GM19023 (cell line): Measurements from ENCODE around the gene CPNE8.
"Not testable (repeated sequence)": the region's sequence is repeated elsewhere in the genome, so short reads cannot be mapped to it uniquely, and the experiment has no call there.

ENCODE experiments used
- ATAC-seq: cut with Tn5 transposase; IDR thresholded peaks from one replicate; pipeline ENCODE4 v1.9.1; 2021; ENCODE audit warnings: mild to moderate bottlenecking, moderate library complexity; ENCODE audit not compliant: unreplicated experiment

Gene CPNE8

DNA sequence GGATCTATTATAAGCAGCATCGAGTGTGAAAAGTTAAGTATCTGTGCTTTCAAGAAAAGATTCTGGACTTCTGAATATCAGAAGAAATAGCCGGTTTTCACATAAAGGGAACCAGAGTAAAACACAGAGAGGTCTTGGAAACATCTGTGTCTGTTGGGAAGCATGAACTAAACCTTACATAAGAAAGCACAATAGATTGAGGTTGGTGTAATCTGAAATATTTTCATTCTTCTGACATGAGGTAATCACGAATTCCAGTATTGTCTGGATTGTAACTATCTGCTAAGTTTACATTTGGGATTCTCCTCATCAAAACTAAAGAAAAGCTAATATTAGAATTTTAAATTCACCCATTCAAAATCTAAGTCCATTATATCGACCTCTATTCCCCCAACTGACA lies 161.3 kb downstream of the CPNE8 start:
- ATAC-seq = no peak

GRCh38 chr12:38742496-38742895 lies 162.9 kb downstream of the CPNE8 start:
- ATAC-seq = not testable (repeated sequence)

DNA sequence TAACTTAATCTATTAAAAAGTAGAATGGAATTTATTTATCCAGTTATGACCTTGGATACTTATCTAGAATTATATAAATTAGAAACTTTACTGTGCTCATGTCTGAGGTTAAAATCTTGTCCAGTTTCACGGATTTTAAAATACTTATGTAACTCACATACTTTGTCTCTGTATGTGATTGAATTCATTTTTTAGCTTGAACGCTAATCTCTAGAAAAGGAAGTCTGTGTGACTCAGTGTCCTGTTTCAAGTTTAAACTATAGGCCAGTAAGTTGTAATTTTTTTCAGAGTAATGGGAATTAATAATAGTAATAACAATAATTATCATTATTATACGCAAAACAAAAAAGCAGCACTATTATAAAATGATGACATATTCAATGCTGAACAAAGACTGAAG lies 168.6 kb downstream of the CPNE8 start:
- no peak for ATAC-seq

DNA sequence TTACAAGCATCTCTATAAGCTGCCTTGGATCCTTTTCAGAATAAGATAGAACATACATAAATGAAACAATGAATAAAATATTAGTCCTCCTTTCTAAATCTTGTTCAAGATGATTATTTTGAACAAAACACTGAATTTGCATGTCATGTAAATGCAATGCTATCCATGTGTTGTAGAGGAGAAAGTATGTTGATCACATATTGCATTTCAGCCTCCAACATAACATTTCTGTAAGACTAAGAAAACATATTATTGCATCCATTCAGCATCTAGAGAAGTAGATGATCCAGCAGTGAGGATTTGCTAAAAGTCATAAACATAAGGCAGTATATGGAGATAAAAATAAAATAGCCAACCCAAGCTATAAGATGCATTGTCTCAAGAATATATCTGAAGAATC lies 172.6 kb downstream of the CPNE8 start:
- ATAC-seq = no peak

DNA sequence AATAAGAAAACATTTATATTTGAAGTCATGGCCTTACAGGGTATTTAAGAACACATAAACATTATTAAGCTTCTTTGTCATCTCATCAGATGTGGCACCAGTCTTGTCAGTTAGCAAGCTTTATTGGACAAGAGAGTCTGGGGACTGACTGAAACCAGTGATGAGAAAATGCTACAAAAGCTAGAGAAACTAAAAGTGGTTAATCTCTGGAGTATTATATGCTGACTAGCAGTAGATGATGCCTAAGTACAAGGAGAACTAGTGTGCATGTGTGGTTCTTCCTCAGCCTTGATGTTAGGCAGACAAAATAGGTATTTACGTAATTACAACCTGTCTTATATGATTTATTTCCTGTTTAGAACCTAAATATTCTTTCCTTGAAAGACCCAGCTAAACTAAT lies 176.5 kb downstream of the CPNE8 start:
- no peak for ATAC-seq

GRCh38 chr12:38721611-38722252 lies 183.7 kb downstream of the CPNE8 start:
- no peak for ATAC-seq

DNA sequence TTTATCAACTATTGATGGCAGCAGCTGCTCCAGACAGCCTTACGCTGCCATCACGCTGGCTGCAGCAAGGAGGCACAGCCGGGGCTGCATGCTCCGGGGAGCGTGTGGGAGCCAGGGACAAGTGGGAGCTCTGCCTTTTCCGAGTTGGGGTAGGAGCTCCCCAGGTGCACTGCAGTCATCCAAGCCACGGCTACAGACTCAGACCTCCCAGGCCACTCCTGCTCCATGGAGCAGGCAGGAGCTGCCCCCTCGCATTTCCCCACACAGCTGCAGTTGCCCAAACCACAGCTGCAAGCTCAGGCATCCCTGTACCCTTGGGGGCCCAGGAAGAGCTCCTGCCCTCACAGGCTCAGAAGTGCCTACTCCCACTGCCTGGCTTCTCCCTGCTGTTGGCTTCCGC lies 184.7 kb downstream of the CPNE8 start:
- ATAC-seq = no peak

DNA sequence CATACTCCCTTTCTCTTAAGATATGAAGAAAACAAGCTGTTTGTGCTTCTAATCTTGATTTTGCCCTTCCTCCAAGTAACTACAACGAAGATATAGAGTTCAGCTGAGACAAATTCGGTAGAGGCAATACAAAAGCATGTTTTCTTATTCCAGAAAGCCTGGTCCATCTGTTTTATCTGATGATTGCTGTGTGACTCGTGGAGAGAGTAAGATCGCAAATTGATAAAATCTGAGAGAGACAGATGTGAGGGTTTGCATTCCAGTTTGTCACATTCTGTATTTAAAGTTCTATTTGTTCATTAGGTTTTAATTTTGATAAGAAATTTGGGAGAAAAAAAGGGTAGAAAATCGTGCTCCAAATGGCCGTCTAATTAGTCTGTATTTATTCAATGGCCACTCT lies 192.1 kb downstream of the CPNE8 start:
- ATAC-seq = no peak

GRCh38 chr12:38711054-38711453 lies 194.3 kb downstream of the CPNE8 start:
- peak; percentile 89 for ATAC-seq

- no peak for ATAC-seq
Observed at GRCh38 chr12:38708466-38708865, 196.9 kb downstream of the CPNE8 start.

DNA sequence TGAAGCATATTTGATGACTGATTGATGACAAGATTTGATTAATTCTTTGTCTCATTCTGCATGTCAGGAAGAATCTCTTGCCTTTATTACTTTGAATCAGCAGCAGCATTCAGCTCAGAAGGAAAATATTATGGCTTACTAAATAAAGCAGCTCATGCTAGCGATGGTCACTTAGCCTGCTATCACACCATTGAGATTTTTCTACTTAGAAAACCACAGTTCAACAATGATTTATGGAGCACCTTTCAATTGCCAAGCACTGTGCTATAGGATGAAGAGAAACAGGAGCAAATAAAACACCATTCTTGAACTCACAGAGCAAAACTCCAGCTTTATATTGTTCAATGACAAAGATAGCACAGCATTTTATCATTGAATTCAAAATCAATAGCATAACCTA lies 197.7 kb downstream of the CPNE8 start:
- ATAC-seq = no peak

DNA sequence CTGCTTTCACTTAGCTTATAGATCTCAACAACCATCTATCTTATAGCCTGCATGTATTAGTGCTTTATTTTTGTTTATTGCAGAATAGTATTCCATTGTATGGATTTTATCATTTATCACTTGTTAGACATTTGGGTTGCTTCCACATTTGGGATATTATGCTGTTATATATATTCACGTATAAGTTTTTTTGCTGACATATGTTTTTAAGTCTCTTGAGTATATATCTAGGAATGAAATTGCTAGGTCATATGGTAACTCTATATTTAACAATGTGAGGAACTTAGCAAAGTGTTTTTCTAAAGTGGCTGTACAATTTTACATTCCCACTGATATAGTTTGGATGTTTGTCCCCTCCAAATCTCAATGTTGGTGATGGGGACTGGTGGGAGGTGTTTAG lies 208.1 kb downstream of the CPNE8 start:
- no peak for ATAC-seq

DNA sequence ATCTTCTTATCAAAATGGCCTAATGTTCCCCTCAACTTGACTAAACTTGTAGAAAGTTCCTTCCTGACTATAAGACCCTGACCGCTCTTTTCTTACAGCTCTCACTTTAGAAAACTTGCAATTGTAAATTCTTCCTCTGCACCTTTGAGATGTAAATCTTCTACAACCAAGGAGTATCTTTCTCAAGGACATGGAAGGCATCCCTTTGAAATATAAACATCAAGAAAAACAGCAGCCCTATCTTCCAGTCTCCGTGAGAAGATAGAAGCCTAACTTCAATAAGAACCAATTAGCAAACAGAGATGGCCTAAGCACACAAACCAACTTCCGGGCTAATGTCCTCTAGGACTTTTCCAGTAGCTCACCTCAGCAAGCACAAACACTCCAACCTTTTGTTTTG lies 210.3 kb downstream of the CPNE8 start:
- ATAC-seq = no peak

DNA sequence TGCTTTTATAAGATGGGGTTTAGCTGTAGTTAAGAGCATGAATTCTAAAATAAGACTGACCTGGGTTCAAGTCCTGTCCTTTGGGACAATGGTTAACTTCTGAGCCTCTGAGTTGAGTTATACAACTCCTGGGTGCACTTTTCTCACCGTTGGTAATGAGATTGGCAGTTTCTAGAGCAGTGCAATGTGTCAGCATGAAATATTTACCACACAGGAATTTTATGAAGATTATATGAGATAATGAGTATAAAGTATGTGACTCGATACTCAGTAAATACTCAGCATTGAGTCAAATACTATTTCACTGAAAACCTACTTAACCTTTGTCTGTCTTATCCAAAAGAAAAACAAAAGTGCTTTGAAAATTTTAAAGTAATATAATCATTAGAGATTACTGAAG lies 214.2 kb downstream of the CPNE8 start:
- no peak for ATAC-seq

GRCh38 chr12:38690646-38691045 lies 214.7 kb downstream of the CPNE8 start:
- ATAC-seq = no peak

DNA sequence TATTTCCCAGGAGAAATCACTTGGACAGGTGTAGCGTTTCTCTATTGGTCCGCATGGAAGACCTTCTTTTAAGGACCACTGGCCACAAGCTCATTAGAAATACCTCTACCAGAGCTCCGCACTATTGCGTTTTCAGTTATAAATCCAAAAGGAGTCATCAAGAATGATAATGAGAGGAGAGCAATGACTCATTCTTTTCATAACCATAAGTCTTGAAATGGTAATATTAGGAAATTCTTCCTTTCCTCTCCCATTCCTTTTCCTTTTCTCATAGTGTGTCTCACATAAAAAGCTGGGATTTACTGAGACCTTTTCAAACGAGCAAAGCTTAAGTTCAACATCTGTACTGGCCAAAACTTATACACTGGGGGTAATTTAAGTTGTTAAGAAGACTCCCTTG lies 215.7 kb downstream of the CPNE8 start:
- no peak for ATAC-seq

GRCh38 chr12:38689195-38689594 lies 216.2 kb downstream of the CPNE8 start:
- no peak for ATAC-seq

DNA sequence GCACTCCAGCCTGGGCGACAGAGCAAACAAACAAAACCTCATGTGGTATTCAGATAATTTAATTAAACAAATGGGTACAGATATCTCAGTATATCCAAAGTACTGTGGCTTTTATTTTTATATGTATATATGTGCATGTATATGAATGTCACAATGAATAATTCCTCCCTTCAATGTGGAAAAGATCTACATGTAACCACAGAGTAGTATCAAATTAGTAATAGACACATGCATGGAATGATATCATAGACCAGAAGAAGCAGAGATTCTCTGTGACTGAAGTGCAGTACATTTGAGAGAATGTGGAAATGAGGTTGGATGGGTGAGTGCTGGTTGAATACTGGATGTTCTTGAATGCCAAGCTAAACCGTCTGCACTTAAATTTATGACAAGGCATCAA lies 222.9 kb downstream of the CPNE8 start:
- no peak for ATAC-seq

DNA sequence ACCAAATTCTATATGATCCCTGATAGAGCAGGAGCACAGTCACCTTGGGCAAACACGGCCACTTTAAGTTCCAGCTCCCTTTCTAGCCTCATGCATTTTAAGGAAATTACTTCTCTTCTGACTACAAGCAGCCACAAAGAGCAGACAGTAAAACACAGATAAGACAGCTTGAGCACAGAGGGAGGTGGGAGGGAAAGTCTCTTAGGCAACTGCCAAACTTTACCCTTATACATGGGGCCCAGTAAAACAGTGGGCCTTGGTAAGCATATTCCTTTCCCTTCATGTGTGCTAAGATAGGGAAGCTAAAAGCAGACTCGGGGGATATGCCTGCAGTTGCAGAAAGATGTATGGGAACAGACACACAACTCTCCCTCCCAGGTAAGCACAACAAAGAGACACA lies 235.9 kb downstream of the CPNE8 start:
- no peak for ATAC-seq

- ATAC-seq = no peak
Observed at GRCh38 chr12:38669081-38669480, 236.3 kb downstream of the CPNE8 start.

GRCh38 chr12:38666425-38666824 lies 239.0 kb downstream of the CPNE8 start:
- no peak for ATAC-seq

GRCh38 chr12:38664661-38665269 lies 240.6 kb downstream of the CPNE8 start:
- ATAC-seq = peak; percentile 64

- no peak for ATAC-seq
Observed at GRCh38 chr12:38662829-38663228, 242.6 kb downstream of the CPNE8 start.
